HuH-7.5 (cell line): ENCODE results near the gene CCDC88C.
"Not testable (repeated sequence)": the region's sequence is repeated elsewhere in the genome, so short reads cannot be mapped to it uniquely, and the experiment has no call there.

Experiments
- DNase-seq: peaks from one replicate; pipeline ENCODE4 v3.0.0; 2011; ENCODE audit warnings: low spot score

Gene CCDC88C

GRCh38 chr14:91226360-91226759 lies 191.3 kb downstream of the CCDC88C start:
- DNase-seq = not testable (repeated sequence)

DNA sequence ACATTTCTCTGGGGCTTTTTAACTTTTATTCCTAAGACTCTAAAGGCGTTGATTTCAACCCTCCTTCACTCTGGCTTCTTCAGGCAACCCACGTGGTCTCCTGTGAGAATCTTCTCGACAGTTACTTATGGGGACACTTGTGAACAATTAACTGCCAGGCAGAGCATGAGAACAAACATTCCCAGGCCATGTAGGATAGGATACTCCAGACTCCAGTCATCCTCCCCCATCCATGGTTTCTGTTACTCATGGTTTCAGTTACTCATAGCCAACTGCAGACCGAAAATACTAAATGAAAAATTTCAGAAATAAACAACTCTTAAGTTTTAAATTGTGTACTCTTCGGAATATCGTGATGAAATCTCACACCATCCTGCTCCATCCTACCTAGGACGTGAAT lies 192.6 kb downstream of the CCDC88C start:
- no peak for DNase-seq

DNA sequence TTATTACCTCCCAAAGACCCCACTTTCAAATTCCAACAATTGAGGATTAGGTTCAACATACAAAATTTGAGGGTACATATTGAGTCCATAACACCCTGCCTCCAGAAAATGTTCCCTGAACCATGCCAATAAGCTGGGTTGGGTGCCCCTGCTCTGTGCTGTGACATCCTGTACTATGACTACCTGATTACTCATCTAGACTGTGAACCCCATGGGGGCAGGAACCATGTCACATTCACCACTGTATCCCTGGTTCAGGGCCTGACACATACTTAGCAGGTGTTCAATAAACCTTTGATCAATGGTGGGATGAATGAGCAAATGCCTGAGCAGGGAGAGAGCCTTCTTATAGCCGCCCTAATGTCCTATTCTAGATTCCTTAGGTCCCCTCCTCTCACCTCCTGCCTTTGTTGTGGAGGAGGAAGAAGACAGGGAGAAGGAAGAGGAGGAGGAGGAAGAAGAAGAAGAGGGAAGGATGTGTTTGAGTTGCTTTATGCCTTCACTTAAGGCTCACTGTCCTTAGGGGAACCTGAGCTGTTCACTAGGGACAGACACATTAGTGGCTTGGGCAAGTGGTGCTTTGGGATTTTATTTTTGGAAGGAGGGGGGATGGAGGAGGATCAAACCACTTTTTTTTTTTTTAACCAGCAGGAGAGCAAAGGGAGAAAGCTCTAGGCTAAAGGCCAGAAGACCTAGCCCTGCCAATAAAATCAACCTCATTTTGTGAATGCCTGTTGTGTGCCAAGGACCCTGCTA lies 194.4 kb downstream of the CCDC88C start:
- no peak for DNase-seq
